Liver (tissue), 3 donors: Measurements from ENCODE around the gene PTMS.

Experiments used
- ATF3 ChIP-seq: IDR thresholded peaks from 2 replicates; pipeline ENCODE4 v1.6.1; 2016; ENCODE audit warnings: antibody characterized with exemption
- CTCF ChIP-seq: fragments of 150-350 bp; IDR thresholded peaks from 2 replicates; pipeline ENCODE4 v1.5.1; 2017; ENCODE audit warnings: improper control_type of control experiment, low read depth, low read length; ENCODE audit not compliant: missing input control
- GABPA ChIP-seq, 2 donors: IDR thresholded peaks in 1 of 2; conservative IDR thresholded peaks in 1 of 2; 2 replicates each; pipeline ENCODE4 v1.6.1; 2016; ENCODE audit warnings: antibody characterized with exemption in 2 of 2, mild to moderate bottlenecking in 1 of 2, moderate library complexity in 1 of 2
- HNF4A ChIP-seq, 2 donors: conservative IDR thresholded peaks; 2 replicates each; pipeline ENCODE4 v1.6.1; 2016; ENCODE audit warnings: antibody characterized with exemption in 2 of 2, mild to moderate bottlenecking in 2 of 2
- MAX ChIP-seq: IDR thresholded peaks from 2 replicates; pipeline ENCODE4 v1.6.1; 2016; ENCODE audit warnings: antibody characterized with exemption
- NR2F2 ChIP-seq: IDR thresholded peaks from 2 replicates; pipeline ENCODE4 v1.6.1; 2016; ENCODE audit warnings: antibody characterized with exemption
- REST ChIP-seq: IDR thresholded peaks from 2 replicates; pipeline ENCODE4 v1.6.1; 2016; ENCODE audit warnings: antibody characterized with exemption, mild to moderate bottlenecking
- SP1 ChIP-seq: IDR thresholded peaks from 2 replicates; pipeline ENCODE4 v1.6.1; 2018; ENCODE audit warnings: antibody characterized with exemption, mild to moderate bottlenecking
- ZBTB33 ChIP-seq: IDR thresholded peaks from 2 replicates; pipeline ENCODE4 v1.6.1; 2016; ENCODE audit warnings: antibody characterized with exemption
- donor health status: healthy.
- donor health status: healthy.

GRCh38 chr12:6819106-6820030 is 53.2 kb downstream of the PTMS start:
- TF ChIP-seq CTCF (no peak), NR2F2 (no peak), ATF3 (no peak), ZBTB33 (no peak), REST (no peak), HNF4A (conservative IDR thresholded peaks at IDR 0.05) (no peak), MAX (no peak), GABPA (IDR thresholded peaks at IDR 0.05 in 1 of 2, conservative IDR thresholded peaks at IDR 0.05 in 1 of 2) (no peak), SP1 (no peak)
